GM10266 (cell line): Measurements from ENCODE around the gene OPRL1.

Source experiments
- DNase-seq: peaks from one replicate; pipeline ENCODE4 v3.0.0; 2012; ENCODE audit errors: extremely low spot score
- TF ChIP-seq, protein P1 (sequence below): IDR thresholded peaks from 2 replicates; pipeline ENCODE4 v1.5.1; 2012; ENCODE audit warnings: mild to moderate bottlenecking, low read depth; ENCODE audit not compliant: control insufficient read depth, insufficient read depth; ENCODE audit errors: missing control alignments

The OPRL1 gene

GRCh38 chr20:64049878-64050260 is 30.0 kb upstream of the OPRL1 start:
- DNase-seq, result no peak
- TF ChIP-seq, protein P1, sequence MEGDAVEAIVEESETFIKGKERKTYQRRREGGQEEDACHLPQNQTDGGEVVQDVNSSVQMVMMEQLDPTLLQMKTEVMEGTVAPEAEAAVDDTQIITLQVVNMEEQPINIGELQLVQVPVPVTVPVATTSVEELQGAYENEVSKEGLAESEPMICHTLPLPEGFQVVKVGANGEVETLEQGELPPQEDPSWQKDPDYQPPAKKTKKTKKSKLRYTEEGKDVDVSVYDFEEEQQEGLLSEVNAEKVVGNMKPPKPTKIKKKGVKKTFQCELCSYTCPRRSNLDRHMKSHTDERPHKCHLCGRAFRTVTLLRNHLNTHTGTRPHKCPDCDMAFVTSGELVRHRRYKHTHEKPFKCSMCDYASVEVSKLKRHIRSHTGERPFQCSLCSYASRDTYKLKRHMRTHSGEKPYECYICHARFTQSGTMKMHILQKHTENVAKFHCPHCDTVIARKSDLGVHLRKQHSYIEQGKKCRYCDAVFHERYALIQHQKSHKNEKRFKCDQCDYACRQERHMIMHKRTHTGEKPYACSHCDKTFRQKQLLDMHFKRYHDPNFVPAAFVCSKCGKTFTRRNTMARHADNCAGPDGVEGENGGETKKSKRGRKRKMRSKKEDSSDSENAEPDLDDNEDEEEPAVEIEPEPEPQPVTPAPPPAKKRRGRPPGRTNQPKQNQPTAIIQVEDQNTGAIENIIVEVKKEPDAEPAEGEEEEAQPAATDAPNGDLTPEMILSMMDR, result no peak

- TF ChIP-seq, protein P1, result no peak
- no peak for DNase-seq
These were observed 29.4 kb upstream of the OPRL1 start for GRCh38 chr20:64050261-64051032.

DNA sequence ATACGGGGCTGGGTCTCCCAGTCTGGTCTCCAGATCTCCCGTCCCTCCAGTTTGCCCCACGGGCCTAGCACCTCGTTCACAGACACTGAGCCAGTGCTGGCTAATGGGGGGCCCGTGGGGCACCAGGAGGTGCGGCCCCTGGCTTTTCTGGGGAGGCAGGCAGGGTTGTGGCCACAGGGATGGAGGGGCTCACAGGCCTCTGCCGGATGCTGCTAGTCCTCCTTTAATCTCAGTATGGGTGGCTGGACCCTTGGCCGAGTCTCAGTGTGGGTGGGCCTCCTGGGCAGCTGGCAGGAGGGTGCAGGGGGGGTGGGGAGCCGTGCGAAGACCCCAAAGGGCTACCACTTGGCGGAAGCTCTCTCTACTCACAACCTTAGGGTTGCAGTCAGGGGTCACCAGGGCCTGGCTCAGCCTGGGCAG is 28.8 kb upstream of the OPRL1 start:
- no peak for DNase-seq
- TF ChIP-seq, protein P1, result no peak

- no peak for DNase-seq
- TF ChIP-seq, protein P1, result no peak
These were observed 28.1 kb upstream of the OPRL1 start for GRCh38 chr20:64051561-64052325.

DNA sequence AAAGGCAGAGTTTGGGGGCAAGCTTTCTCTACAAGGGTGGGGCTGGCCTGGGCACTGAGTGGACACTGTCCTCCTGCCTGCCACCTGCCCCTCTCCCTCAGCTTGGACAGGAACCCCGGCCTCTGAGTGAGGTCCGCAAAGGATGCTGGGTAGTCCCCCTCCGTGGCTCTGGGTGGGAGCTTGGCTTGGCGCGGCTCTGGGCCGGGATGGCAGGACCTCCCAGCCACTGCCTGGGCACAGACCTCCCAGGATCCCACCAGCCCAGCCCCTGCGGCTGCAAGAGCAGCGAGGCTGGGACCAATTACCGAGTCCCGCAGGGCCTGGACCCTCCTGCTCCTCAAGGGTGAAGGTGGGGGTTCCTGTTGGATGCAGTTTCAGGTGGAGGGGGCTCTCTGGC is 27.6 kb upstream of the OPRL1 start:
- DNase-seq, result no peak
- TF ChIP-seq, protein P1, result no peak

DNA sequence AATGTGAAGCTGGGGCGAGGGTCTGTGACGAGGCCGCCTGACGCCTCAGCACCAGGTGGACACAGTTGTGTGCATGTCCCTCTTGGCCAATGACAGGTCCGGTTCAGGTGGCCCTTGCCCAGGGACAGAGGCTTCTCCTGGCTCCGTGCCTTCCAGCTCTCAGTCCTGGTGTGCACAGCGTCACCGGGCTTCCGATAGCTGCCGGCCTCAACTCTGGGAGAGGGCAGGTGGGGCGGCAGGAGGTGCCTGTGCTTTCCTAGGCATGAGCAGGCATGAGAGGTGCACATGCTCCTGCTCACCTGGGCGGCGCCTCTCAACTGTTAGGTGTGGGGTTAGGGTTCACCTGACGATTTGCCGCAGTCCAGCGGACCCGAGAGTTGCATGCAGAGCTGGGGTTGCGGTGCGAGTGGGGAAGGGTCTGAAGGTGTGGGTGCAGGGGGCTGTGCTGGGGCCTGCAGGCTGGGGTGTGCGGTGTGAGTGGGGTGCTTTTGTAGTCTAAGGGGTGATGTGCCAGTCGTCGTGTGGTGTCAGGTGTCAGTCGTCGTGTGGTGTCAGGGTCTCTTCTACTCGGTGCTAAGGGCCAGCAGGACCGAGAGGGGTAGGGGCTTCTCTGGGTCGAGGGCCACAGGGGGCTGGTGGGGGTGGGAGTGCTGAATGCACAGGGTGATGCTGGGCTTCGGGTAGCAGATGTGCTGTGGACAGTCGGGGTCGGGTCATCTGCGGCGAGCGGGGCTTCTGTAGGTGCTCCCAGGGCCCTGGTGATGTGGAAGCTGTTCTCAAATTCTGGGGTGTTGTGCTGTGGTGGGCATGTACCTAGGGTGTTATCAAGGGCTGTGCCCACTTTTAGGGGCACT is 26.7 kb upstream of the OPRL1 start:
- TF ChIP-seq, protein P1, result no peak
- no peak for DNase-seq
